ENCODE measurements around the gene PER1. TPM values are rescaled to one million over a fixed set of nuclear protein-coding genes. Genes with fewer than 3 reads are reported as not detected.

Gene PER1
- total and polyA plus RNA-seq, 9 of the 15 experiments (the other 6 are each of a cell fraction or from before 2014, with no cell fraction given): 0.13 to 26.0 (median 3.4) TPM

DNA sequence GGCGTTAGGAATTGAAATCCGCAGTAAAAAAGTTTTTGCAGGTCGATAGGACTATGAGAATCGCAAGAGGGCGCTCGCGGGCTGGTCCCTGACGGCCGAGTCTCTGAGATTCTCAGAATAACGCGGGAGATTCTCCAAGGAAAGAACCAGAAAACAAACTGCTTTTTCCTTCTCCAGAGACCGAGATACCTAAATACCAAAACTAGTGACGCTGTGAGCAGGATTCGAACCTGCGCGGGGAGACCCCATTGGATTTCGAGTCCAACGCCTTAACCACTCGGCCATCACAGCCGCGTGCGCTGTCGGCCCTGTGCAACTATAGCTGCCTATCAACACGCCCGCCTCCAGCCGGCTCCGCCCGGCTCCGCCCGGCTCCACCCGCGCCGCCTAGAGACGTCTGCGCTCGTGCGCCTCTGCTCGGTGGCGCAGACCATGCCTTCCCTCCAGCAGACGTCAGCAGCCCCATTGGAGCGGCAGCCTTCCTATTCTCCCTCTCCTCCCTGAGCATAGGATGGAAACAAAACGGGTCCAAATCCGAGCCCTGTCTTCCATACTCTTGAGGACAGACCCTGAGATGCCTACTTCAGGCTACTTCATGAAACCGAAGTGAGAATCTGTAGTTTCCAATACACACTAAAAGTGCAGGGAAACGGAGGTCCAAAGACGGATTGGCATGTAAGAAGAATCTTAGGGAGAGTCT, 13.4 kb downstream of the PER1 start (continued):
- TF ChIP-seq, protein P1, sequence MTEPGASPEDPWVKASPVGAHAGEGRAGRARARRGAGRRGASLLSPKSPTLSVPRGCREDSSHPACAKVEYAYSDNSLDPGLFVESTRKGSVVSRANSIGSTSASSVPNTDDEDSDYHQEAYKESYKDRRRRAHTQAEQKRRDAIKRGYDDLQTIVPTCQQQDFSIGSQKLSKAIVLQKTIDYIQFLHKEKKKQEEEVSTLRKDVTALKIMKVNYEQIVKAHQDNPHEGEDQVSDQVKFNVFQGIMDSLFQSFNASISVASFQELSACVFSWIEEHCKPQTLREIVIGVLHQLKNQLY (CRISPR knock-in tag; conservative IDR thresholded peaks at IDR 0.05): no peak
- TF ChIP-seq PHF8 (IDR thresholded peaks at IDR 0.05; ENCODE audit: borderline replicate concordance, low read length) (peak; percentile 64; the same call in 1 of the 2 replicates), DNMT1 (IDR thresholded peaks at IDR 0.05) (no peak), ZNF696 (CRISPR knock-in tag; conservative IDR thresholded peaks at IDR 0.05) (no peak), MEIS2 (IDR thresholded peaks at IDR 0.05; ENCODE audit: partially characterized antibody) (no peak), CBFB (CRISPR knock-in tag; IDR thresholded peaks at IDR 0.05) (no peak; the same call in 1 of the 2 replicates), KDM5B (IDR thresholded peaks at IDR 0.05; ENCODE audit: insufficient replicate concordance, low read depth, low read length) (peak; percentile 49), SRF (CRISPR knock-in tag; IDR thresholded peaks at IDR 0.05) (peak in 1 of 2 experiments; percentile 41; a peak in 1 of 4 replicates), RBM15 (IDR thresholded peaks at IDR 0.05; ENCODE audit: insufficient read depth, low read length) (no peak), CHD1 (IDR thresholded peaks at IDR 0.05; ENCODE audit: low read length) (no peak), TEAD2 (tag; IDR thresholded peaks at IDR 0.05) (no peak), BHLHE40 (IDR thresholded peaks at IDR 0.05; ENCODE audit: low read length) (peak; percentile 81), BDP1 (IDR thresholded peaks at IDR 0.05; ENCODE audit: insufficient read depth, insufficient read length) (peak; percentile 47), FOXA1 (IDR thresholded peaks at IDR 0.05; ENCODE audit: borderline replicate concordance) (no peak), ZNF79 (CRISPR knock-in tag; IDR thresholded peaks at IDR 0.05; ENCODE audit: low read depth) (no peak)
- TF ChIP-seq, protein P2, sequence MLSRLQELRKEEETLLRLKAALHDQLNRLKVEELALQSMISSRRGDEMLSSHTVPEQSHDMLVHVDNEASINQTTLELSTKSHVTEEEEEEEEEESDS (CRISPR knock-in tag; IDR thresholded peaks at IDR 0.05): no peak
- TF ChIP-seq, protein P3, sequence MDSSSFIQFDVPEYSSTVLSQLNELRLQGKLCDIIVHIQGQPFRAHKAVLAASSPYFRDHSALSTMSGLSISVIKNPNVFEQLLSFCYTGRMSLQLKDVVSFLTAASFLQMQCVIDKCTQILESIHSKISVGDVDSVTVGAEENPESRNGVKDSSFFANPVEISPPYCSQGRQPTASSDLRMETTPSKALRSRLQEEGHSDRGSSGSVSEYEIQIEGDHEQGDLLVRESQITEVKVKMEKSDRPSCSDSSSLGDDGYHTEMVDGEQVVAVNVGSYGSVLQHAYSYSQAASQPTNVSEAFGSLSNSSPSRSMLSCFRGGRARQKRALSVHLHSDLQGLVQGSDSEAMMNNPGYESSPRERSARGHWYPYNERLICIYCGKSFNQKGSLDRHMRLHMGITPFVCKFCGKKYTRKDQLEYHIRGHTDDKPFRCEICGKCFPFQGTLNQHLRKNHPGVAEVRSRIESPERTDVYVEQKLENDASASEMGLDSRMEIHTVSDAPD (CRISPR knock-in tag; IDR thresholded peaks at IDR 0.05): no peak
- TF ChIP-seq, protein P4, sequence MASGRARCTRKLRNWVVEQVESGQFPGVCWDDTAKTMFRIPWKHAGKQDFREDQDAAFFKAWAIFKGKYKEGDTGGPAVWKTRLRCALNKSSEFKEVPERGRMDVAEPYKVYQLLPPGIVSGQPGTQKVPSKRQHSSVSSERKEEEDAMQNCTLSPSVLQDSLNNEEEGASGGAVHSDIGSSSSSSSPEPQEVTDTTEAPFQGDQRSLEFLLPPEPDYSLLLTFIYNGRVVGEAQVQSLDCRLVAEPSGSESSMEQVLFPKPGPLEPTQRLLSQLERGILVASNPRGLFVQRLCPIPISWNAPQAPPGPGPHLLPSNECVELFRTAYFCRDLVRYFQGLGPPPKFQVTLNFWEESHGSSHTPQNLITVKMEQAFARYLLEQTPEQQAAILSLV (tag; IDR thresholded peaks at IDR 0.05): no peak
- TF ChIP-seq, protein P5, sequence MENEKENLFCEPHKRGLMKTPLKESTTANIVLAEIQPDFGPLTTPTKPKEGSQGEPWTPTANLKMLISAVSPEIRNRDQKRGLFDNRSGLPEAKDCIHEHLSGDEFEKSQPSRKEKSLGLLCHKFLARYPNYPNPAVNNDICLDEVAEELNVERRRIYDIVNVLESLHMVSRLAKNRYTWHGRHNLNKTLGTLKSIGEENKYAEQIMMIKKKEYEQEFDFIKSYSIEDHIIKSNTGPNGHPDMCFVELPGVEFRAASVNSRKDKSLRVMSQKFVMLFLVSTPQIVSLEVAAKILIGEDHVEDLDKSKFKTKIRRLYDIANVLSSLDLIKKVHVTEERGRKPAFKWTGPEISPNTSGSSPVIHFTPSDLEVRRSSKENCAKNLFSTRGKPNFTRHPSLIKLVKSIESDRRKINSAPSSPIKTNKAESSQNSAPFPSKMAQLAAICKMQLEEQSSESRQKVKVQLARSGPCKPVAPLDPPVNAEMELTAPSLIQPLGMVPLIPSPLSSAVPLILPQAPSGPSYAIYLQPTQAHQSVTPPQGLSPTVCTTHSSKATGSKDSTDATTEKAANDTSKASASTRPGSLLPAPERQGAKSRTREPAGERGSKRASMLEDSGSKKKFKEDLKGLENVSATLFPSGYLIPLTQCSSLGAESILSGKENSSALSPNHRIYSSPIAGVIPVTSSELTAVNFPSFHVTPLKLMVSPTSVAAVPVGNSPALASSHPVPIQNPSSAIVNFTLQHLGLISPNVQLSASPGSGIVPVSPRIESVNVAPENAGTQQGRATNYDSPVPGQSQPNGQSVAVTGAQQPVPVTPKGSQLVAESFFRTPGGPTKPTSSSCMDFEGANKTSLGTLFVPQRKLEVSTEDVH (IDR thresholded peaks at IDR 0.05; ENCODE audit: low read depth, partially characterized antibody): peak; percentile 92

Data from K562 (cell line).